Activated CD4-positive, alpha-beta T cell treated with anti-CD3 and anti-CD28 coated beads, Interleukin-2, amount 50 U/mL, for 24 hours (primary cell): ENCODE measurements around the gene MIA2.

Experiments used
- DNase-seq, 2 donors: peaks; one replicate each; pipeline ENCODE4 v3.0.0-alpha.2; 2020; ENCODE audit warnings: low read depth in 1 of 2, low spot score in 1 of 2

MIA2 gene

DNA sequence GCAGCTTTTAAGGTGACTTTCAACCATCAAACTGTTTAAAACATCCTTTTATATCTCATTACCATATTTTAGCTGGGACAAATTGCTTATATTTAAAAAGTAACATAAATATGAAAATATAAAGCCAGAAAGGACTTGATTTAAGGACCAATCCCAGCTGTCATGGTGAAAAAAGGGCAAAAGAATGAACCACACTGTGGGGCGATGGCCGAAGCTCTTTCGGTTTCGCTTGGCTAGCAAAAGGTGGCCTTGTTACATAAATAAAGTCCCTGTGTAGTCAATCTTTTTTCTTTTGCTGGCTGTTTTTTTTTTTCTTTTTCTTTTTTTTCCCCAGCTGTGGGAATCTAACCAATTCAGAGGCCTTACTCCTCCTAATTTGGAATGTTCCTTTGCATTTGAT is 147.7 kb downstream of the MIA2 start:
- no peak for DNase-seq

DNA sequence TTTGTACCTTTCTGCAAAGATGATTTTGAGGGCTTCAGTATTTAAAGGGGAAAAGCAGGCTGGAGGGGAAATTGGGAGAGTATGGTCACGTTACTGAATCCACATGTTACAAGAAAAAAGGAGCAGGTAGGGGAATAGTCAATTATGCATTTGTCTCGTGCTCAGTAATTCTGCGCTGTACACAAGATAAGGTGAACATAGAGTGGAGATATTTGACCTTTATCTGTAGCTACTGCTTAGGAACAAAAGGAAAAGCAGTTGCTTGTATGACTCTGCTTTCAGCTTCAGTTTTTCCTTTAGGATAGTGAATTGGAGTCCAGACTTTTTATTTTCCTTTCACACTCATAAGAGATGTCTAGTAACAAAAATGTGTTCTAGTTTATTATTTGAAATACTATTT is 148.7 kb downstream of the MIA2 start:
- no peak for DNase-seq

DNA sequence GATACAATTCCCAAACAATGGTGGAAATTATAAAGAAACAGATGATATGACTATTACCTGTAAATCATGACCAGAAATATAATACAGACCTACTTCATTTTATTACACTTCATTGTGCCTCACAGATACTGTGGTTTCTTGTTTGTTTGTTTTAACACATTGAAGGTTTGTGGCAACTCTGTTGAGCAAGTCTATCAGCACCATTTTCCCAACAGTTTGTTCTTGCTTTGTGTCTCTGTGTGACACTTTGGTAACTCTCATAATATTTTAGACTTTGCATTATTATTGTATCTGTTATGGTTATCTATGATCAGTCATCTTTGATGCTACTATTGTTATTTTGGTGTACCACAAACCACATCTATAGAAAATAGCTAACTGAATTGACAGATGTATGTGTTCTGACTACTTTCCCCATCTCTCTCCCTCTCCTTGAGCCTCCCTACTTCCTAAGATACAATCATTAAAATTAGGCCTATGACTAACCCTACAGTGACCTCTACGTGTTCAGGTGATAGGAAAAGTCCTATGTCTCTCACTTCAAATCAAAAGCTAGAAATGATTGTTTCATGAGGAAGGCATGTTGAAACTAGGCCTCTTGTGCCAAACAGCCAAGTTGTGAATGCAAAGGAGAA is 149.4 kb downstream of the MIA2 start:
- no peak for DNase-seq

DNA sequence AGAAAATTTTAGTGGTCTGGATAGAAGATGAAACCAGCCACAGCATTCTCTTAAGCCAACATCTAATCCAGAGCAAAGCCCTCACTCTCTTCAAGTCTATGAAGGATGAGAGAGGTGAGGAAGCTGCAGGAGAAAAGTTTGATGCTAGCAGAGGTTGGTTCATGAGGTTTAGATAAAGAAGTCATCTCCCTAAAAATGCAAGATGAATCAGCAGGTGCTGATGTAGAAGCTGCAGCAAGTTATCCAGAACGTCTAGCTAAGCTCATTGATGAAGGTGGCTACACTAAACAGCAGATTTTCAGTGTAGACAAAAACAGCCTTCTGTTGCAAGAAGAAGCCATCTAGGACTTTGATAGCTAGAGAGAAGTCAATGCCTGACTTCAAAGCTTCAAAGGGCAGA is 150.0 kb downstream of the MIA2 start:
- no peak for DNase-seq

DNA sequence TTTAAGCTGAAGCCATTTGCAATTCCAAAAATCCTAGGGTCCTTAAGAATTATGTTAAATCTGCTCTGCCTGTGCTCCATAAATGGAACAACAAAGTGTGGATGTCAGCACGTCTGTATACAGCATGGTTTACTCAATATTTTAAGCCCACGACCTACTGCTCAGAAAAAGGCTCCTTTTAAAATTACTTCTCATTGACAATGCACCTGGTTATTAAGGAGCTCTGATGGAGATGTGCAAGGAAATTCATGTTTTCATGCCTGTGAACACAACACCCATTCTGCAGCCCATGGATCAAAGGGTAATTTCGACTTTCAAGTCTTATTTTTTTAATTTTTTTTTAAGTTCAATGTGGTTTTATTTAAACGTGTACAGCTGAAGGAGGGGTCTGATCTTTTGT is 150.5 kb downstream of the MIA2 start:
- no peak for DNase-seq

DNA sequence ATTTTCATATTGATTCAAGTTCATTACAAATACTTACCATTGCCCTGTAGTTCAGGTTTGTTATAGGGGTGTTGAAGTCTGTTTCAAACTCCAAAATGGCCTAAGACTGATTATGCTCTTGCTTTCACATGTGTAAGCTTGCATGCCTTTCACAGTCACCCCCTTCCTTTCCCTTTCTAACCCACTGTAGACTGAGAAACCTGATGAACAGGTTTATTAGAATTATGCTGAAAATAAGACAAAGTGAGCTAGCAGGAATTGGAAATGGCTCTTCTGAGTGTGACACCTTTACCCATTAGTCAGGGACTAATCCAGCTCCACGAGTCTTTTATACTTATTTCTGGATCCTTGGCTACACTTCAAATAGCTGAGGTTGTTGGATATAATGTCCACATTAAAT is 159.6 kb downstream of the MIA2 start:
- no peak for DNase-seq

DNA sequence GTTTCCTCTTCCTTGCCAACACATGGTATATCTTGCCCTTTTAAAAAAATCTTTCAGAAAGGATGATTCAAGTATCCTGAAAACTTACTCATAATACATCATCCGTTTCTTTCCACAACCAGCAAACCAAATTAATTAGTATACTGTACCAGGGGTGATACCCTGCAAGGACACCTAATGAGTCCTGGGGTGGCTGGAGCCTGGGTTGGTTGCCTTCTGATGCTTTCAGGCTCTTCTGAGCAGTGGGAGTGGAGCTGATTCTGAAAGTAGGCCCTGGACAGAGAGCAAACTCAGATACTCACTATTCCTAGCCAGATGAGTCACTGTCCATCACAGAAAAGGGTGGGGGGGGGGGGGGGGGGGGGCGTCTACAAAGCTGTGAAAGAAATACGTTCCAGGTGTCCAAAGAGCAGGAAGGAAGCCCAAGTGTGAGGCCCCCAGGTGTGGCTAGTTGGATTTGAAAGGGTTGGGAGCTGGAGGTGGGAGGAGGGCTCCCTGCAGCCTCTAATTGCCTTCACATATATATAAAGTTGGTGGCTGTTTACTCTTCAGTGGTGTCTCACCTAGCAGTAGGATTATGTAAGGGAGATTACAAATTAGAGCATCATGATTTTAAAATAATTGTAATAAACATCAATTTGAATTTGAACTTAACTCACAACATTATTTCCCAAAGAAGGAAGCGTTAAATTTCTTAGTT is 162.0 kb downstream of the MIA2 start:
- DNase-seq = no peak

DNA sequence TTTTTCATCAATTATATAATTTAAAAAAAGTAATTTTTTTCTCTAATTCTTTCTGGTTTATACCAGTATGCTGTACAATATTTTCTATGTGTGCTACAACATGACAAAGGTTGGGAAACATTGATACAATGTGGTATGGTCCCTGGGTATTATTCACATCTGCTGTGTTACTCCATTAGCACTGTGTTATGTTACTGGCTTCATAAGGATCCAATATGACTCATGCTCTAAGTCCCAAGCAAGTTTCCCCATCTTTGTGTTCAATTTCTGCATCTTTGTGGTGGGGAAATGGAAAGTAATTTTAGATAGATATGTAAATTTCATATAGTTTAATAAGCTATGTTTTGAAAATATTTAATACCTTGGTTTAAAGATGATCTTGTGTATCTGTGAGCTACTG is 162.7 kb downstream of the MIA2 start:
- DNase-seq = no peak

DNA sequence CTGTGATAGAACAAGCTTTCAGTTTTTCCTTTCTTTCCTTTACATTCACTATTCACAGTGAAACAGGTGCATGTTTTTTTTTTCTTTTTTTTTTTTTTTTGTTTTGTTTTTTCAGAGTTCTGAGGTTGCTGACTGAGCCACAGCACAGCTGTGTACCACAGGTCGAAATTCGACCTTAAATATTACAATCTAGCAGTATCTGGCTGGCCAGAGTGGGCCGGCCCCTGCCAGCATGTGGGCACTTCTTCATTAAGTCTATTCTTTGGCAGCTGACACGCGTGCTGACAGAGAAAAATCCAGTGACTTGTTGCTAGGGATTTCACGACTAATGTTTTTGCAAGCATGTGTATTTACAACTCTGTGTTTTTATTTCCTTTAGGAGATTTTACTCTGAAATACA is 164.7 kb downstream of the MIA2 start:
- DNase-seq = no peak

DNA sequence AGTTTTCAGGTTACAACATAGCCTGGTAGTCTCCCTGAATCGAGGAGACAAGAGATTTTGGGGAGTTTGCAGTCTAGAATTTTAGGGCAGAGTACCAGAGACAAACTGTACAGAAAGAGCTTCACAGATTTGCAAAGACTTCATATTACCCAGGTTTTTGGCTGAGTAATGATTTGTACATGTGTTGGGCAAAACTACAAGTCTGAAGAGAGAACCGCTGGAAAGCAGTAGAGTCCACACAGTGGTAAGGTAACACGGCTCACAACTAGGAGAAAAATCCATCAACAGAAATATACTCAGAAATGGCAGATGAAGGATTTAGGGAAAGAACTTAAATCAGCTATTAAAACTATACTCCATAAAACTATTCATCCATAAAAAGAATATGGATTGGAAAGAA is 172.8 kb downstream of the MIA2 start:
- no peak for DNase-seq

DNA sequence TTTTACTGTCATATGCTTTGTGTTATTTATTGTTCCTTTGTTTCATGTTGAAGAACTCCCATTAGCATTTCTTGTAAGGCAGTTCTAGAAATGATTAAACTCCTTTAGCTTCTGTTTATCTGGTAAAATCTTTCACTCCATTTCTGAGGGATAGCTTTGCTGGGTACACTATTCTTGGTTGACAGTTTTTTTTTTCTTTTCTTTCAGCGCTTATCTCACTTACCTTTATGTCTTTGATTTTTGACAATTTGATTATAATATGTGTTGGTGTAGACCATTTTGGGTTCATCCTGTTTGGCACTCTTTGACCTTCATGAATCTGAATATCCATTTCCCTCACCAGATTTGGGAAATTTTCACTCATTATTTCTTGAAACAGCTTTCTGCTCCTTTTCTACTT is 182.4 kb downstream of the MIA2 start:
- DNase-seq = no peak

DNA sequence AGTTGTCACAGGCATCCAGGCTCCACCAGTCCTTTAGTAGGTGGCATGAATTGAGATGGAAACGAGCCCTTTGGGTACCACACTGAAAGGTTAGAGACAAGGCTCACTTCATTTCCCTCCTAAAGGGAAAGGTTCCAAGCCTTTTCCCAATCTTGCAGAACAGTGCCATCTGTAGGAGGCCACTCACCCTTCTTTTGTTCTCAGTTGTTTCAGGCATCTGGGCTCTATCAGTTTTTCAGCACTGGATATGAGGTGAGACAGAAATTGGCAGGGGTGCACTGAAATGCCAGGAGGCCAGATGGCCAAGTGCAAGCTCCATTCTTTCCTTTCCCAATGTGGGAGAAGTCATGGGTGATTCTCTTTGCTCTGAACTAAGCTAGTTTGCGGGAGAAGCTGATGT is 183.3 kb downstream of the MIA2 start:
- DNase-seq = no peak

DNA sequence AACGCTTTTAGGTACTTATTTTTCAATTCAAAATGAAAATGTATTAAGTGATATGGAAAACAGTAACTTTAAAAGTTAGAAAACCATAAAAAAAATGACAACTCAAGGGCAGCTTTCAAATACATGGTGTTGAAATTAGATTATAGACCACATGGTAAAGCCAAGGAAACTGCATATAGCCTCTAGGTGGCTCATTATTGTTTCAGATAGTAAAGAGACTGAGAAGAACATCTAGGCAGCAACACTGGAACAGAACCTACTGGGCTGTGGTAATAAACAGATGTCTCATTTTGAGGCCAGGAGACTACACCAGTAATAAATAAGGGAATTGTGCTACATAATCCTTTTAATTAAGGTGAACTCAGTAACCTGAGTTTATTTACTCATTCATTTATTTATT is 185.6 kb downstream of the MIA2 start:
- no peak for DNase-seq

DNA sequence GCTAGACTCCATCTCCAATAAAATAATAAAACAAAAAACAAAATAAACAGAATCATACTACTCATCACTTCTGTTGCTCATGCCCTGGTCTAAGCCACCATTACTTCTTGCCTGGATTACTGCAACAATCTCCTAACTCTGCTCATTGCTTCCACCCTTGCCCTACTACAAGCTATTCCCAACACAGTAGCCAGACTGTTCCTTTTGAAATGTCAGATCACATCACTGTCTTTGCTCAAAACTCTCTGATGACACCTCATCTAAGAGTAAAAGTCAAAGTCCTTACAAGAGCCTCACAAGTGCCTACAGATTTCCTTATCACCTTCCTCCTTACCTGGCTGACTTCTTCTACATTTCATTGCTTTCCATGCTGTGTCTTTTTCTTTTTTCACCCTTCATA is 188.5 kb downstream of the MIA2 start:
- no peak for DNase-seq

DNA sequence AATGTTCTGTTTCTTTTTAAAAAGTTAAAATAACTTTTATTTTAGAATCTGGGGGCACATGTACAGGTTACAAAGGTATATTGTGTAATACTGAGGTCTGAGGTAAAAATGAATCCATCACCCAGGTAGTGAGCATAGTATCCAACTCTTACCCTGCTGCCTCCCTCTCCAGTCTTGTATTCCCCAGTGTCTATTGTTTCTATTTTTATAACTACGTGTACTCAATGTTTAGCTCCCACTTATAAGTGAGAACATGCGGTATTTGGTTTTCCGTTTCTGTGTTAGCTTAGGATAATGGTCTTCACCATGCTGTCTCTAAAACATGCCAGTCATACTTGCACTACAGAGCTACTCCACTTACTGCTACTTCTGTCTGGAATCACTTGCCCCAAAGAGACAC is 190.1 kb downstream of the MIA2 start:
- no peak for DNase-seq

DNA sequence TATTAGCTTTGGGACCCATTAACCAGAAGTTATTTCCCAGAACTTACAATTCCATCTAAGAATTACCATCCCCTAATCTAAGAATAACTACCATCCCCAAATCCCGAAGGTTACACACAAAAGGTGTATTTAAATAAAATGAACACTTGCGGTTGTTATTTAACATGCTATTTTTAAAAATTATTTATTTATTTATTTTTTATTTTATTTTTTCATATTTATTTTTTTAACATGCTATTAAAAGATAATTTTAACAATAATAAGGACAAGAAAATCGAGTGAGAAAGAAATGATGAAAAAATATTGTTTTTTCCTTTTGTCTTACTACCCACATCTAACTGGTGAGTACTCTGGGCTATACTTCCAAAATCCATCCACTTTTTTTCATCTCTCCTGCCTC is 192.2 kb downstream of the MIA2 start:
- no peak for DNase-seq

DNA sequence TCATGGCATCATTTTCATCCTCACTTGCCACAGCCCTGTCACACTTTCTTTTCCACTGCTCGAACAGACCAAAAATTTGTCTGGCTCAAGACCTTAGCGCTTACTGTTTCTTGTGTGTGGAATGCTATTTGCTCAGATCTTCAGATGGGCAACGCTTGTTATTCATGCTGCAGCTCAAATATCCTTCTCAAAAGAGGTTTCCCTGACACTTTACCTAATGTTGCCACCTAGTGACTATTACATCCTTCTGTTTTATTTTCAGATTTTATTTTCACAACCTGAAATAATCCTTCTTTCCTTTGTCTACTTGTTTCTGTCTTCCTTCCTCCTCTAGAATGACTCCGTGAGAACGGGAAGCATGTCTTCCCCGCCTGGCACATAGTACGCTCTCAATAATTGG is 192.9 kb downstream of the MIA2 start:
- DNase-seq = no peak

DNA sequence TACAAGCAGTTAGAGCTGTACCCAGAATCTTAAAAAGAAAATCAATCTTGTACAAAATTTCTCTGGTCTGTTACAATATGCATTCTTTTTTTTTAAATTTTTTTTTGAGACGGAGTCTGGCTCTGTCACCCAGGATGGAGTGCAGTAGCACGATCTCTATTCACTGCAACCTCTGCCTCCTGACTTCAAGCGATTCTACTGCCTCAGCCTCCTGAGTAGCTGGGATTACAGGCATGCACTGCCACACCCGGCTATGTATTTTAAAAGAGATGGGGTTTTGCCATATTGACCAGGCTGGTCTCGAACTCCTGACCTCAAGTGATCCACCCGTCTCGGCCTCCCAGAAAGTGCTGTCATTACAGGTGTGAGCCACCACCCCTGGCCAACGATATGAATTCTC is 194.4 kb downstream of the MIA2 start:
- no peak for DNase-seq

DNA sequence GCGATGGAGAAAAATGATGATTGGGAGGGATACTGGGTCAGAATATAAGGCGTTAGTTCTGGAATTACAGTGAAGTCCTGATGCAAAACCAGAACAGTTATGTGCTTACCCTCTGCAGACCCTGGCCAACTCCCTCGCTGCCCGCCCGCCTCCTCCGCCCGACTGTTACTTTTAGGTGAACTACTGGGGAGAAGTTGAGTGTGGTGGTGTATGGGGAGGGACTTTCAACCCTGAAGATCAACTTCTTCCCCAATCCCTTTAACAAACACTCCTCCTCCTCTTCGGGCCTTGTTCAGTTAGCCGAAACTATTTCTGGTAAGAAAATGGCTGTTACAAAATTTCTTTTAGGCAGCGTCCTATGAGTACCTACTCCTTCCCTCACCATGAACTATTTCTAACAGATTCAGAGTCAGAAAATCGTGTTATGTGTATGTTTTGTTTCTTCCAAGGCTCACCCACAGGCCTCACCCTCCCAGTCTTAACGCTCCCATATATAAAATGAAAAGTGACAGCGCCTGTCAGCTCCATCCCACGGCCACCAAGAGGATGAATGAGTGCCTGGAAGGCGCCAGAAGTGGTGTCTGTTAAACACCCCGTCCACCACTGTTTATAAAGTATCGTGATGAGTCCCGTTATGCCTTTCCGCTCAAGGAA is 197.2 kb downstream of the MIA2 start:
- DNase-seq = no peak

DNA sequence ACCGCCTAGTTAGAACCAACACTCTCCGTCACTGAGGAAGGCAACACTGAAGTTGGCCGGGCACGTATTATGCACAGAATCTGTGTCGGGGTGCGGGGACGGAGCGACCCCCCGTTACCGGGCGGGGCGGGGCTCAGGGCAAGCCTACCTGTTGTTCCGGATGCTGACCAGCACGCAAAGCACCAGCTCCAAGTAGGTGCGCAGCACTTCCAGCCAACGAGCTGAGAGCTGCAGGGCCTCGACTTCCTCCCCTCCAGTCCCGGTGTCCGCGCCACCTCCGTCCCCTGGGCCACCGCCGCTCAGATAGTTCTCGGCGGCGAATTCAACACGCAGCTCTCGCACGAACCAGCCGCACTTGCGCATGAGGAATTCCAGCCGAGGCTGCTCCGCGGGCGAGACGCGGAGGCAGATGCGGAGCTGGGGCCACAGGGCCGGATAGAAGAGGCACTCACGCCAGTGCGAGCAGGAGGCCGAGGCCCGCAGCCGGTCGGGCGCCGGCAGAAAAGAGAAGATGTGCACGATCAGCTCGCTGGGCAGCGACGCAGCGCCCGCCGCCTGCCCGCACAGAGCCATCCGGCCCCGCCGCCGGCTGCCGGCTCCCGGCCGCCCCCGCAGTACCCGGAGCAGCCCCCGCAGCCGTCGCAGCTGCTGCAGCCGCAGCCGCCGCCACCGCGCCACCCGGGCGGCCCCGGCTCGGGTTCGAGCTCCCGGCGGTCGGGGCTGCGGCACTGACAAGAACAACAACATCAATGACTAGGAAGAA is 197.9 kb downstream of the MIA2 start:
- peak; percentile 13 to 26 for DNase-seq

DNA sequence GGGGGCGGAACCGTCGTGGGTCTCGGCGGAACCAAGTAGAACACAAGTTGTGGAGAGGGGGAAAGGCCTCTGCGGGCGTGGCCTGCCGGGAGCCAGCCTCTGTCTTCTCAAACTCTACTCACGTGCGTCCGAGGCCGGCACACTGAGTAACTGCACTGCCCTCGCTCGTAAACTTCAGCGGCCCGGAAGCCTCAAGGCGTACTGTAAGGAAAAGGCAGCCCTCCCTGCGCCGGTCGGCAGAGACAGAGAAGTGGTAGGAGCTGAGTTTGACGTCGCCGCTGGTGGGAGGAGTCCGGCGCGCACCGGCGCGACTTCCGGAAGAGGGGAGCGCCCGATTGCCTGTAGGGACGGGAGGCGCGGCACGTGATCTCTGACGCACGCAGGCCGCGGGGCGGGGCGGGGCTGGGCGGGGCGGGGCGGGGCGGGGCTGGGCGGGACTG is 198.5 kb downstream of the MIA2 start, which contains the start of gene FBXO33:
TSS of gene FBXO33 (minus strand) at position 255 of the 440 bp plus-strand sequence. CDS start 271 bp downstream, outside the sequence.
- DNase-seq = peak; percentile 93 to 95
